ENCODE data around the gene FLNC.

FLNC gene

DNA sequence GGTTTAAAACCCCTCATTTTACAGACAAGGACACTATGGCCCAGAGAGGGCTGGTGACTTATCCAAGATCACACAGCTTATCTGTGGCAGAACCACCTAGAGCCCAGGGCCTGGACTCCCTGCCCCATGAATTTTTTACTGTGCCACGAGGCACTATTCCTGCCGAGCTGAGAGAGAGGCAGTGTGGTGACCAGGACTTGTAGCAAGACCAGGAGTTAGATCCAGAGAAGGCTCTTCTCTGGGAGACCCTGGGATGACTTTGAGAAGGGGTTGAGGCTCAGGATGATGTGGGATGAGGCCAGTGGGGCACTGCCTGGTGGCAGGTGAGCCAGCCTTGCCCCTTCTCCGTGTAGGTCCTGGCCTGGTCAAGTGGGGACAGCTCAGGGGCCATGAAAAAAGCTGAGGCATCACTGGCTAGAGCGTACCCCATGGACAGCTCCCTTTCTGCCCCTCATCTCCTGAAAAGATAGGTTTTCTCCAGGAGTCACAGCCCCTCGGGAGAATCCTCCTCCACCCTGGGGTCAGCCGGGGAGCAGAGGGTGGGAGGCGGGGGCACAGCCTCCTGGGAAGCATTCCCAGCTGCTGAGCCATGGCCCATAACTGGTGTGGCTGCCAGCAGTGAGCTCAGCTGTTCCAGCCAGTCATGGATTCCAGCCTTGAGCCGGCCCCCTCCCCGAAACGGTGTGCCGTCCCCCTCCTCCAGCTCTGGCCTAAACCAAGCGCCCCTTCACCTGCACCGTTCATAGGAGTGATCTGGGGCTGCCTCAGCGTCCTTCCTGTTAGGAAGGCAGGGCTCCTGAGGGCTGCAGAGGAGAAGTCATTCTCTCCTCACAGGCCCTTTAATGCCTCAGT lies 5.8 kb downstream of the FLNC start:
- no peaks in the 10 kb centered on the region for H3K4me1 Mint-ChIP-seq
- peaks cover 1% of the 10 kb centered on the region for H3K27me3 Mint-ChIP-seq
- H3K36me3 Mint-ChIP-seq: no peaks in the 10 kb centered on the region
- no peaks in the 10 kb centered on the region for H3K9me3 Mint-ChIP-seq
- no peak overlapping the region for H3K4me3 Mint-ChIP-seq
- H3K27ac Mint-ChIP-seq: peak overlapping the region; percentile 59

DNA sequence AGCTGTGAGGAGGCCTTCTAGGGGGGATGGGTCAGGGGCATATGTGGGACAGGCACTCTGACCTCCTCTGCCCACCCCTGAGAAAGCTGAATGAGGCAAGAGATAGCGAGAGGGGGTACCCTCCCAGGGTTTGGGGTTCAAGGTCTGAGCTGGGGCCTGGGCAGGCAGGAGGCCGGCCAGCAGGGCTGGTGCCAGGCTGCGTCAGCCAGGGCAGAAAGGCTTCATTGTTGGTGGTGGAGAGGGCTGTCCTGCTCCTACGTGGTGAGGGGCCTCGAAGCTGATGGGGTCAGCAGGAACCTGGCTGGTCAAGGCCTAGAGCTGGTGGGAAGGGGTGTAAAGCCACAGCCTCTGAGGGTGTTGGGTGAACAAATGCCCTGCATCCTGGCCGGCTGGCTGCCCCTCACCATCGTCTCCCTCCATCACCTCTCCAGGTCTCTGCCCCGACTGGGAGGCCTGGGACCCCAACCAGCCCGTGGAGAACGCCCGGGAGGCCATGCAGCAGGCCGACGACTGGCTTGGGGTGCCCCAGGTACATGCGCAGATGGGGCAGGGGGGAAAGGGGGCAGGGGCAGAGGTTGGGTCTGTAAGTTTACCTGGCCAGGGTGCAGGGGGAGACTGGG lies 6.6 kb downstream of the FLNC start:
- Mint-ChIP-seq H3K36me3 (no peaks in the 10 kb centered on the region), H3K27me3 (peaks cover 1% of the 10 kb centered on the region), H3K4me3 (no peak overlapping the region), H3K4me1 (no peaks in the 10 kb centered on the region), H3K27ac (no peak overlapping the region), H3K9me3 (no peaks in the 10 kb centered on the region)

DNA sequence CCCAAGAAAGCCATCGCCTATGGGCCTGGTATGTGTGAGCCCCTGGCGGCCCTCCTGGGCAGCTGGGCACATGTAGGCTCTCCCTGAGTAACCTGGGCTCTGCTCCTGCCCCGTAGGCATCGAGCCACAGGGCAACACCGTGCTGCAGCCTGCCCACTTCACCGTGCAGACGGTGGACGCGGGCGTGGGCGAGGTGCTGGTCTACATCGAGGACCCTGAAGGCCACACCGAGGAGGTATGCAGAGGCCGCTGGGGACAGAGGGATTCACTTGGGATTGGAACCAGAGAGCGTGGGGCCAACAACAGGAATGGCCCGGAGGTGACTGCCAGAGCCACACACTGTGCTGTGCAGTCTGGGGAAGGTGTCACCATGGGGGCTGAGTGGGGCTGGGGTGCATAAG lies 7.3 kb downstream of the FLNC start:
- Mint-ChIP-seq H3K4me1 (no peaks in the 10 kb centered on the region), H3K36me3 (no peaks in the 10 kb centered on the region), H3K27ac (no peak overlapping the region), H3K9me3 (no peaks in the 10 kb centered on the region), H3K27me3 (no peaks in the 10 kb centered on the region), H3K4me3 (no peak overlapping the region)

DNA sequence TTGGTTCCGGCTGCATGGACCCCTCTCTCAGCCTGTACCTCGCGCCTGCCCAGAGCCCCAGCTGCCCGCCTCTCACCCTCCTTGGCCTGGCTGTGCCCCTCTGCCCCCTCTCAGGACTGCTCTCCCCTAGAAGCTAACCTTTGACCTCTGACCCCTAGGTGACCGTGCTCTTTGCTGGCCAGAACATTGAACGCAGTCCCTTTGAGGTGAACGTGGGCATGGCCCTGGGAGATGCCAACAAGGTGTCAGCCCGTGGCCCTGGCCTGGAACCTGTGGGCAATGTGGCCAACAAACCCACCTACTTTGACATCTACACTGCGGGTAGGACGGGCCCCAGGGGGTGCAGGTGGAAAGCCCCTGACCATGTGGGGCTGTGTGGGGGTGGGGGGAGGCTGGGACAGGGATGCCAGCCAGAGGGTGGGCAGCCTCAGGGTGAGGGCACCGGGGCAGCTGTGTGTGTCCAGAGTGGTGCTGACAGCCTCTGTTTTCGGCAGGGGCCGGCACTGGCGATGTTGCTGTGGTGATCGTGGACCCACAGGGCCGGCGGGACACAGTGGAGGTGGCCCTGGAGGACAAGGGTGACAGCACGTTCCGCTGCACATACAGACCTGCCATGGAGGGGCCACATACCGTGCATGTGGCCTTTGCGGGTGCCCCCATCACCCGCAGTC lies 8.0 kb downstream of the FLNC start:
- H3K4me1 Mint-ChIP-seq: no peaks in the 10 kb centered on the region

DNA sequence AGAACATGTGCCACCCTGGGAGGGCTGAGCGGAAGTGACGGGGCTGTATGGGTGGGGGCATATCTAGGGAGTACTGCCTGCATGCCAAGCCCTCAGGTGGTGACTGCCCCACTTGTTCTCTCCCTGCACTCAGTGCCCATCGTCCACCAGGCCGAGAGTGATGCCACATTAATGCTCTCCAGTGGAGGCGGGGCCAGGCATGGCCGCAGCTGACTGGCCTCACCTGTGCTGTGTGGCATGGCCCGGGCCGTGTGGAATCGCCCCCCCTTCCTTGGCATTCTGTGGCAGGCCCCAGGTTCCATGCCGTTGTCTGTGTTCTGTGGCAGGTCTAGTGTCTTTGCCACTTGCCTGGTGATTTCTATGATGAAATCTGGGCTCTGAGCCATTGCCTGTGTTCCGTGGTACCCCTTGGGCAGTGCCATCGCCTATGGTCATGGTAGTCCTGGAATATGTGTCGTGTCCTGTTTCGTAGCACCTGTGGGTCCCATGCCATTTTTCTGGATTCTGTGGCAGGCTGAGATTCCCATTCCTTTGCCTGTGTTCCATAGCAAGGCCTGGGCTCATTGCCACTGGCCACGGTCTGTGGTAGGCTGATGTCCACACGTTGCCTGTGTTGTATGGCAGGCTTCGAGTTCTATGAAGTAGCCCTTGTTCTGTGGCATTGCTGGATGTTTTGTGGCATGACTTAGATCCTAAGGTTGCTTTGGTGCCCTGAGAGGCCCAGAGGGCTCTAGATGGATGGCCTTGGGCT lies 8.9 kb downstream of the FLNC start:
- Mint-ChIP-seq H3K9me3 (no peaks in the 10 kb centered on the region), H3K4me3 (no peak overlapping the region), H3K27me3 (no peaks in the 10 kb centered on the region), H3K4me1 (no peaks in the 10 kb centered on the region), H3K36me3 (no peaks in the 10 kb centered on the region), H3K27ac (no peak overlapping the region)

More for the DNA sequence above, 8.0 kb downstream of the FLNC start:
- H3K36me3 Mint-ChIP-seq: no peaks in the 10 kb centered on the region
- no peak overlapping the region for H3K27ac Mint-ChIP-seq
- H3K27me3 Mint-ChIP-seq: no peaks in the 10 kb centered on the region
- no peaks in the 10 kb centered on the region for H3K9me3 Mint-ChIP-seq
- H3K4me3 Mint-ChIP-seq: no peak overlapping the region

DNA sequence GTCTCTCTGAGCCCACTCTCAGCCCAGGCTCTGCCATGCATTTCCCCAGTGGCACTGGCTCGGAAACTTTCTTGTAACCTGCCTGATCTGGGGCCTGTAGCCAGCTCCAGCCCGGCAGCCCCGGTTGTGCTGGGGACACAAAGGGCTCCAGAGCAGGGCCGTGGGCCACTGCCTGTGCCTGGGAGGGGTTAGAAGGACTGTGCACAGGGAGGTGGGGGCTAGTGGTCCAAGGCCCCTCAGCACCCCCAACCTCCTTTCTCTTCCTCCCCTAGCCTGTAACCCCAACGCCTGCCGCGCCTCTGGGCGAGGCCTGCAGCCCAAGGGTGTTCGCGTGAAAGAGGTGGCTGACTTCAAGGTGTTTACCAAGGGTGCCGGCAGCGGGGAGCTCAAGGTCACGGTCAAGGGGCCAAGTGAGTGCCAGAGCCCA lies 9.6 kb downstream of the FLNC start:
- no peaks in the 10 kb centered on the region for H3K27me3 Mint-ChIP-seq
- no peak overlapping the region for H3K27ac Mint-ChIP-seq
- H3K4me1 Mint-ChIP-seq: no peaks in the 10 kb centered on the region
- no peaks in the 10 kb centered on the region for H3K36me3 Mint-ChIP-seq
- H3K4me3 Mint-ChIP-seq: no peak overlapping the region
- no peaks in the 10 kb centered on the region for H3K9me3 Mint-ChIP-seq

DNA sequence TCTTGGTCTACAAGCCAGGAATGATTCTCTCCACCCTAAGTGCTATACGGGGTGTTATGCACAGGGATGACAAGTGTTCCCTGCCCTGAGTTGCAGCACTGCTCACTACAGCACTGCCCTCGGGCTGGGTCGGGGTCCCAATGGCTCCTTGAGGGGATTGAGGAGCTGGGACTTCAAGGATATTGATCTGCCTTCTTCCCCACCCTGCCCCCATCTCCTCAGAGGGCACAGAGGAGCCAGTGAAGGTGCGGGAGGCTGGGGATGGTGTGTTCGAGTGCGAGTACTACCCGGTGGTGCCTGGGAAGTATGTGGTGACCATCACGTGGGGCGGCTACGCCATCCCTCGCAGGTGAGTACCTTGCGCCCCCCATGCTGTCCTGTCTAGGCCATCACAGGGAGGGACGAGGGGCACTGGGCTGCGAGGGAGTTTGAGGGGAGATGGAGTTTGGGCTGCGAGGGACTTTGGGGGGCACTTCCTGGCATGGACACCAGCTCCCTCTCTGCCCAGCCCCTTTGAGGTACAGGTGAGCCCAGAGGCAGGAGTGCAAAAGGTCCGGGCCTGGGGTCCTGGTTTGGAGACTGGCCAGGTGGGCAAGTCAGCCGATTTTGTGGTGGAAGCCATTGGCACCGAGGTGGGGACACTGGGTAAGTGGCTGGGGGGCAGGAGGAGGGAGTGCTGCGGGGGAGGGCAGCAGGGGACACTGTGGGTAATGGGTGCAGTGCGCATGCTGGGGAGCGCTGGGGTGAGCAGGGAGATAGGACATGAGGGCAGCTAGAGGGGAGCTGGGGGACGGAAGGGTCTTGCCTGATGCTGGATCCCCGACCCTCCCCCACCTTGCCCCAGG lies 10.3 kb downstream of the FLNC start:
- Mint-ChIP-seq H3K27me3 (no peaks in the 10 kb centered on the region), H3K4me1 (no peaks in the 10 kb centered on the region), H3K4me3 (no peak overlapping the region), H3K36me3 (no peaks in the 10 kb centered on the region), H3K27ac (no peak overlapping the region), H3K9me3 (no peaks in the 10 kb centered on the region)

DNA sequence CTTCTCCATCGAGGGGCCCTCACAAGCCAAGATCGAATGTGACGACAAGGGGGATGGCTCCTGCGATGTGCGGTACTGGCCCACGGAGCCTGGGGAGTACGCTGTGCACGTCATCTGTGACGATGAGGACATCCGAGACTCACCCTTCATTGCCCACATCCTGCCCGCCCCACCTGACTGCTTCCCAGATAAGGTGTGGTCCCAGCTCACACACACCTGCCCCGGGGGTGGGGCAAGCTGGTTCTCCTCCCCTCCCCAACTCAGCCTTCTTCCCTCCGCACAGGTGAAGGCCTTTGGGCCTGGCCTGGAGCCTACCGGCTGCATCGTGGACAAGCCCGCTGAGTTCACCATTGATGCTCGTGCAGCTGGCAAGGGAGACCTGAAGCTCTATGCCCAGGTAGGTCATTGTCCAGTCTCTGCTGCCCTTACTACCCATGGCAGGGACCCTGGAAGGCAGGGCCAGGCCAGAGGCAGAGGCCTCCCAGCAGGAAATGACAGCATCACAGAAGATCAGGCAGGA lies 11.0 kb downstream of the FLNC start:
- Mint-ChIP-seq H3K4me1 (no peaks in the 10 kb centered on the region), H3K27me3 (no peaks in the 10 kb centered on the region), H3K4me3 (no peak overlapping the region), H3K36me3 (no peaks in the 10 kb centered on the region), H3K9me3 (no peaks in the 10 kb centered on the region), H3K27ac (no peak overlapping the region)

DNA sequence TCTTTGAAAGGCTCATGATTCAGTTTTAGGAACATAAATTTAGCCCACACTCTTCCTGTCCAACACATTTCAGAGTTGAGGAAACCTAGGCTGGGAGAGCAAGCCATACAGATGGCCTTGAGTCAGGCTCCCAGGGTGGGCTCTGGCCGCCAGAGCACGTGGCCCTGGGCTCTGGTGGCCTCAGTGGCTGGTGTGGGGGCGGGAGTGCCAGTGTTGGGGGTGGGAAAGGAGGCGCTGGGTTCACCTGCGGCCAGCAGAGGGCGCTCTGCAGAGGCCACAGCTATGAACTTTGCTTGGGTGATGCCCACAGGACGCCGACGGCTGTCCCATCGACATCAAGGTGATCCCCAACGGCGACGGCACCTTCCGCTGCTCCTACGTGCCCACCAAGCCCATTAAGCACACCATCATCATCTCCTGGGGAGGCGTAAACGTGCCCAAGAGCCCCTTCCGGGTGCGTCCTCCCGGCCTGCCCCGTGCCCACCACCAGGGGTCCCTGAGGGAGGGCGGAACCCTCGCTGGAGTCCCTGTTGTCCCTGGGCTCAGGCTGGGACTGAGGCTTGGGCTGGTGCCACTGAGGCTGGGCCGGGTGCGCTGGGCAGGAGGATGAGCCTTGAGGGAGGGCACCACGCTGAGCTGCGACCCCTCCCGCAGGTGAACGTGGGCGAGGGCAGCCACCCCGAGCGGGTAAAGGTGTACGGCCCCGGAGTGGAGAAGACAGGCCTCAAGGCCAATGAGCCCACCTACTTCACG lies 11.9 kb downstream of the FLNC start:
- Mint-ChIP-seq H3K27me3 (no peaks in the 10 kb centered on the region), H3K4me1 (no peaks in the 10 kb centered on the region), H3K27ac (no peak overlapping the region), H3K4me3 (no peak overlapping the region), H3K36me3 (no peaks in the 10 kb centered on the region), H3K9me3 (no peaks in the 10 kb centered on the region)

DNA sequence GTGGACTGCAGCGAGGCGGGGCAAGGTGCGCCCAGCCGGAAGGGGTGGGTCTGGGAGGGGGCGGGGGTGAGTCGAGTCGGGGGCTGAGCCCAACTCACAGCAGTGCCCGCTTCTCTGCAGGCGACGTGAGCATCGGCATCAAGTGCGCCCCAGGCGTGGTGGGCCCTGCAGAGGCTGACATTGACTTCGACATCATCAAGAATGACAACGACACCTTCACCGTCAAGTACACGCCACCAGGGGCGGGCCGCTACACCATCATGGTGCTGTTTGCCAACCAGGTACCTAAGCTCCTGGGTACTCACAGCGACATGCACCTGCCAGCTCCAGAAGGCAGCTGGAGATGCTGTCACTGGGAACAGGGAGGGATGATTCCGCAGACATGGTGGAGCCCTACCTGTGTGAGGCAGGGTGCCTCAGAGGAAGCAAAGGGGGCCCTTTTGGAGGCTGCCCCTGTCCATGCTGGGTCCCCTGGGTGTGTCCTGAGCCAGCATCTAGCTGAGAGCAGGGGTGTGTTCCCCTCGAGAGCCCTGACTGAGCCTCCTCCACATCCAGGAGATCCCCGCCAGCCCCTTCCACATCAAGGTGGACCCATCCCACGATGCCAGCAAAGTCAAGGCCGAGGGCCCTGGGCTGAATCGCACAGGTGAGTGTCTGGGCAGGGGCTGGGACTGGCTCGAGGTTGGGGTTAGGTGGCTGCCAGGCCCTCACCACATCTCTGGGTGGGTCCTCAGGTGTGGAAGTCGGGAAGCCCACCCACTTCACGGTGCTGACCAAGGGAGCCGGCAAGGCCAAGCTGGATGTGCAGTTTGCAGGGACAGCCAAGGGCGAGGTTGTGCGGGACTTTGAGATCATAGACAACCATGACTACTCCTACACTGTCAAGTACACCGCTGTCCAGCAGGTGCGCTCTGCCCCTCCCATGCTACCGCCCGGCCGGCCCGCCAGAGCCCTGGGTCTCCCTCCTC lies 12.8 kb downstream of the FLNC start:
- H3K4me3 Mint-ChIP-seq: no peak overlapping the region
- H3K27ac Mint-ChIP-seq: no peak overlapping the region
- no peaks in the 10 kb centered on the region for H3K9me3 Mint-ChIP-seq
- no peaks in the 10 kb centered on the region for H3K27me3 Mint-ChIP-seq
- no peaks in the 10 kb centered on the region for H3K4me1 Mint-ChIP-seq
- H3K36me3 Mint-ChIP-seq: no peaks in the 10 kb centered on the region

DNA sequence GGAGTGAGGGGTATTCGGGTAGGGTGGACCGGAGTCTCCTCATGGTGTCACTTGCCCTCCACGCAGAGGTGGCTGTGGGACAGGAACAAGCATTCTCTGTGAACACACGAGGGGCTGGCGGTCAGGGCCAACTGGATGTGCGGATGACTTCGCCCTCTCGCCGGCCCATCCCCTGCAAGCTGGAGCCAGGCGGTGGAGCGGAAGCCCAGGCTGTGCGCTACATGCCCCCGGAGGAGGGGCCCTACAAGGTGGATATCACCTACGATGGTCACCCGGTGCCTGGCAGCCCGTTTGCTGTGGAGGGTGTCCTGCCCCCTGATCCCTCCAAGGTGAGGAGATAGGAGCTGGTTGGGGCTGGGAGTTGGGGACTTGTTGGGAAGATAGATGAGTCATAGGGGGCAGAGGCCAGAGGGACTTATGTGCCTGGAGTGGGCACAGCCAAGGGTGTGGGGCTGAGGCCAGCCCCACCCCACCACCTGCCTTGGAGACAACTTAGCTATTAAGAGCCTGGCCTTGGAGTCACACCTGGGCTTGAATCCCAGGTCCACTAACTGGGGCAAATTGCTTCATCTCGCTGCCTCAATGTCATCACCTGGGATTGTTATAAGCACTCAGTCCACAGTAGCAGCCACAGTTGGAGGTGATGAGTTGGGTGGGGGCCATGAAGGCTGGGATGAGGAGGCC lies 13.9 kb downstream of the FLNC start:
- H3K4me3 Mint-ChIP-seq: no peak overlapping the region
- no peak overlapping the region for H3K27ac Mint-ChIP-seq
- H3K36me3 Mint-ChIP-seq: no peaks in the 10 kb centered on the region
- no peaks in the 10 kb centered on the region for H3K9me3 Mint-ChIP-seq
- H3K27me3 Mint-ChIP-seq: no peaks in the 10 kb centered on the region
- no peaks in the 10 kb centered on the region for H3K4me1 Mint-ChIP-seq

DNA sequence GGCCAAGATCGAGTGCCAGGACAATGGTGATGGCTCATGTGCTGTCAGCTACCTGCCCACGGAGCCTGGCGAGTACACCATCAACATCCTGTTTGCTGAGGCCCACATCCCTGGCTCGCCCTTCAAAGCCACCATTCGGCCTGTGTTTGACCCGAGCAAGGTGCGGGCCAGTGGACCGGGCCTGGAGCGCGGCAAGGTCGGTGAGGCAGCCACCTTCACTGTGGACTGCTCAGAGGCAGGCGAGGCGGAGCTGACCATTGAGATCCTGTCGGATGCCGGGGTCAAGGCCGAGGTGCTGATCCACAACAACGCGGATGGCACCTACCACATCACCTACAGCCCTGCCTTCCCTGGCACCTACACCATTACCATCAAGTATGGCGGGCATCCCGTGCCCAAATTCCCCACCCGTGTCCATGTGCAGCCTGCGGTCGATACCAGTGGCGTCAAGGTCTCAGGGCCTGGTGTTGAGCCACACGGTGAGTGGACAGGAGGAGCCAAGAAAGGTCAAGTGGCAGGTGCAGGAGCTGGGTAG lies 14.6 kb downstream of the FLNC start:
- Mint-ChIP-seq H3K4me3 (no peak overlapping the region), H3K27ac (no peak overlapping the region), H3K36me3 (no peaks in the 10 kb centered on the region), H3K9me3 (no peaks in the 10 kb centered on the region), H3K4me1 (no peaks in the 10 kb centered on the region), H3K27me3 (no peaks in the 10 kb centered on the region)

DNA sequence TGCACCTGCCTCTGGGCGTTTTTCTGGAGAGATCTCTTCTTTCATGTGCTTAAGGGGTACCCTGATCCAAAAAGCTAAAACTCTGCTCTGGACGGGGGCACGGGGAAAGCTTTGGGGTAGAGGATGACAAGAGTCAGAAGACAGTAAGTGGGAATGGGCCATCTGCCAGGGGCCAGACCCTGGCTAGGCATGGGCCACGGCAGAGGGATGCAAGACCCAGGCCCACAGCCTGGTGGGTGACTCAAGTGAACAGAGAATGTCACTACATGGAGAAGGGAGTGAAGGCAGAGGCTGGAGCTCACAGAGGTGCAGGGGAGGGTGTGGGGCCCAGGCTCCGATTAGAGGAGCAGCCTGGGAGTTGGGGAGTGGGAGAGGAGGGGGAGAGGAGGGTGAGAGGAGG lies 15.3 kb downstream of the FLNC start:
- H3K4me1 Mint-ChIP-seq: no peaks in the 10 kb centered on the region
- no peaks in the 10 kb centered on the region for H3K36me3 Mint-ChIP-seq
- H3K9me3 Mint-ChIP-seq: no peaks in the 10 kb centered on the region
- no peak overlapping the region for H3K4me3 Mint-ChIP-seq
- H3K27me3 Mint-ChIP-seq: no peaks in the 10 kb centered on the region
- no peak overlapping the region for H3K27ac Mint-ChIP-seq
